ENCODE results near the gene LPGAT1. TPM values are rescaled to one million over a fixed set of nuclear protein-coding genes. Genes with fewer than 3 reads are reported as not detected.

Gene LPGAT1
- total and polyA plus RNA-seq, 2 donors (not counting 3 experiments of a cell fraction or from before 2014, with no cell fraction given) = 6.1 to 46.0 TPM

GRCh38 chr1:211708006-211708405, 122.6 kb downstream of the LPGAT1 start:
- Histone ChIP-seq H3K4me1 (ENCODE audit: control insufficient read depth, extremely low read depth, insufficient read depth, low read length) (no peaks in the 10 kb centered on the region), H4K20me1 (replicated peaks; ENCODE audit: control insufficient read depth, extremely low read depth, insufficient read depth, low read length) (no peaks in the 10 kb centered on the region), H3K9ac (replicated peaks; ENCODE audit: extremely low read depth, insufficient read depth, low read length) (no peak overlapping the region), H3K79me2 (ENCODE audit: control insufficient read depth, insufficient read depth, low read length) (no peaks in the 10 kb centered on the region), H3K4me3 (replicated peaks in 1 of 3; ENCODE audit: insufficient read depth in 1 of 3, low read depth in 1 of 3, low read length in 3 of 3) (no peak overlapping the region), H3K4me2 (ENCODE audit: insufficient read depth, low read length) (no peak overlapping the region), H3K27me3 (ENCODE audit: control insufficient read depth in 2 of 2, insufficient read depth in 2 of 2, low read length in 2 of 2) (no peaks in the 10 kb centered on the region), H3K9me3 (replicated peaks; ENCODE audit: control insufficient read depth, insufficient read depth, low read length) (no peaks in the 10 kb centered on the region), H3K36me3 (ENCODE audit: control insufficient read depth in 2 of 2, extremely low read depth in 1 of 2, insufficient read depth in 2 of 2, low read length in 2 of 2) (no peaks in the 10 kb centered on the region), H3K27ac (ENCODE audit: insufficient read depth, low read depth, low read length) (no peak overlapping the region), H3K9me1 (replicated peaks; ENCODE audit: control insufficient read depth, extremely low read depth, insufficient read depth, low read length) (no peaks in the 10 kb centered on the region), H2AFZ (ENCODE audit: low read depth, low read length) (no peak overlapping the region)
- ChIA-PET POLR2A (no interaction called here), CTCF (interaction anchor here (1.4 to 3.0 kb wide), 2 partner anchors 9 to 27 kb away, joined by 4 to 21 read pairs; no protein-coding TSS in a partner anchor)
- no peak for DNase-seq (ENCODE audit: low read depth, low spot score)
- intact Hi-C loops (cut with micrococcal nuclease) (no loop called here), dilution Hi-C loops (cut with MboI; ENCODE audit: extremely low pct_ligation_motif_present, low sequenced_read_pairs) (no loop called here)
- TF ChIP-seq, protein P1, sequence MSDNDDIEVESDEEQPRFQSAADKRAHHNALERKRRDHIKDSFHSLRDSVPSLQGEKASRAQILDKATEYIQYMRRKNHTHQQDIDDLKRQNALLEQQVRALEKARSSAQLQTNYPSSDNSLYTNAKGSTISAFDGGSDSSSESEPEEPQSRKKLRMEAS (IDR thresholded peaks at IDR 0.05; ENCODE audit: insufficient read depth, insufficient read length) = no peak
- TF ChIP-seq MYC (IDR thresholded peaks at IDR 0.05; ENCODE audit: low read depth, low read length) (no peak), JUN (IDR thresholded peaks at IDR 0.05; ENCODE audit: borderline replicate concordance, insufficient read depth, insufficient read length, low read depth) (no peak), POLR2A (IDR thresholded peaks at IDR 0.05; ENCODE audit: low read depth, low read length) (no peak), FOS (IDR thresholded peaks at IDR 0.05; ENCODE audit: borderline replicate concordance, insufficient read depth, low read length) (no peak), POLR2AphosphoS5 (IDR thresholded peaks at IDR 0.05; ENCODE audit: insufficient read depth, low read depth, low read length) (no peak), GATA2 (IDR thresholded peaks at IDR 0.05; ENCODE audit: insufficient read depth, insufficient read length, low read depth, low read length) (no peak), CTCF (IDR thresholded peaks at IDR 0.05; ENCODE audit: extremely low read depth in 1 of 2, insufficient read depth in 1 of 2, low read depth in 1 of 2, low read length in 2 of 2) (no peak), EZH2 (IDR thresholded peaks at IDR 0.05; ENCODE audit: borderline replicate concordance, low read depth, low read length, severe bottlenecking) (no peak)
- no TSS peak for BruUV-seq (replicated peaks)
- no peak for FAIRE-seq
